Stromal cell of bone marrow (primary cell): ENCODE data around the gene CHST3.

Source experiments
- DNase-seq: peaks from one replicate; pipeline ENCODE4 v3.0.0-alpha.2; 2012; ENCODE audit warnings: low read depth

Gene CHST3

DNA sequence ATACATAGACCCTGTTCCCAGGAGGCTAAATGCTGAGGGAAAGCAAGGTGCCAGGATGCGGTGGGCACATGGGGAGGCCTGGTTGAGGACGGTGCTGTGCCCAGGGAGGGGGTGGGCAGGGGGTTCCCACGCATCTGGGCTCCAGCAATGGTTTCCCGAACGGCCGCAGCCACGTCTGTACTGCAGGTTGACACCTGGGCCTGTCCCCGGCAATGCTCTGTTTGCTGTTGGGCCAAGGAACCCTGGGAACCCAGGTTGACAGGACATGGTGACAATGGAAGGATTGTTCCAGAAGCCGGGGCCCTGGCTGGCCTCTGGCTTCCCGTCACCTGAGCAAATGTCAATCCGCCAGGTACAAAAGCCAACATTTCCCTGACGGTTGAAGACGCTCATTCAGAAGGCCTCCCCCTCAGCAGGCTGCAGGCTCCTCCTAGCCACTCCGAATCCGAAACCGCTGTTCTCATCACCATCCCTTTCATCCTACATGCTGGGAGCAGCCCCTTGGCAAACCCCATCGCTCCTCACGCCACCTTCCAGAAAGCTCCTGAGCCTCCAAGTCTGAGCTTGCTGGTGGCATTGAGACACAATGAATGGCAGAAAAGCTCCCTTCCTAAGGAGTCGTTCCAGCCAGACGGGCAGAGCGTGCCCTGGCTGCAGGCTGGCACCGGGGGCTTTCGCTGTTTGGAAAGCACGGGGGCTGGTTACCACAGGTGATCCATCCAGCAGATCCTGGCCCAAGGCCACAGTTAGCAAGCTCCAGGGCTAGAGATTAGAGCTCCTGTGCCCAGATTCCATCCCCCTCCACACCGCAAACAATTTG, 92.9 kb downstream of the CHST3 start:
- no peak for DNase-seq

DNA sequence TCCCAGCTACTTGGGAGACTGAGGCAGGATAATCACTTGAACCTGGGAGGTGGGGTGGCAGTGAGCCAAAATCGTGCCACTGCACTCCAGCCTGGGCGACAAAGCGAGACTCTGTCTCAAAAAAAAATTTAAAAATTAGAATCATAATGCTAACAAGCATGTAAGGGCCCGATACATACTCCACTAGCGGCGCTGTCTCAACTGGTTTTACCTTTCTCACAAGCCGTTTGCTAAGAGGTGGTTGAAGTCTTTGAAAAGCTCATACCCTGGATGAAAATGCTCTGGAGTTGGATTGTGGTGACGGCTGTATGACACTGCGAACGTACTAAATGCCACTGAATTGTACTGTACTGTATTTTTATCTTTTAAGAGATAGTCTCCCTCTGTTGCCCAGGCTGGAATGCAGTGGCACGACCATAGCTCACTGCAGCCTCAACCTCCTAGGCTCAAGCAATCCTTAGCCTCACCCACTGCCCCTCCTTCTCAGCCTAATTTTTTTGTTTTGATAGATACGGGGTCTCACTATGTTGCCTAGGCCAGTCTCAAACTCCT, 94.2 kb downstream of the CHST3 start:
- DNase-seq: no peak

DNA sequence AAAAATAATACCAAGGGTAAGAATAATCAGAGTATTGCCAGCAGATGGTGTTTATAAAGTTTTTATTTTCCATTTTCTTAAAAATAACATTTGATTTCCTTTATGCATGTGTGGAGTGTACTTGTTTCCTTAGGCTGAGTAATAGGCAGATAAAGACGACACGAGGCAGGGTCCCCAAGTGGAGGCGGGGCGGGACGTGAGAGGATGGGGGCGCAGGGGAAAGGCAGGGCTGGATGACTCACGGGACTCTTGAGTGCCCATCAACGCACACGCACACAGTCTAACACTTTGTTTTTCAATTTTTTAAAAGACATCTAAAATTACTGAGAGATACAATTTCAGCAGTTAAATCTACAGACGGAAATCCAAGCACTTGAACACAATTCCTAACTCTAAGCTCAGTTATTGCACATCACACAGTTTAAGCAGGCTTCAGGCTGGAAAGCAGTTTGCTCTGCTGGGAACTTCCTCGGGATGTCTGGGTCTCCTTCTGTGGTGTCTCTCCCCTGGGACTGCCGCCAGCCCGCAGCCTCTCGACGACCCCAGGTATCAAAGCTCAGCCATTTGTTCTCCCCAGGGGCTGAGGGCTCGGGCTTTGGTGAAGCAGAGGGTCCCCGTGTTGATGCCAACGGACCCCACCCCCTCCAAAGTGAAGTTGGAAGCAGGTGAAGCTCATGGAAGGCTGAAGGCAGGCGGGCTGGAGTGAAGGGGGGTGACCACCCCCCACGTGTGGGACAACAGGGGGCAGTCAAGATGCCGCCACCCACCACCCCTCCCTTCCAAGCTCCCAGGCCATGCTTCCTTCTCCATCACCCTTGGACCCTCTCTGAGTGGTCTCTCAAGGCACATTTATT, 95.0 kb downstream of the CHST3 start:
- DNase-seq: no peak

DNA sequence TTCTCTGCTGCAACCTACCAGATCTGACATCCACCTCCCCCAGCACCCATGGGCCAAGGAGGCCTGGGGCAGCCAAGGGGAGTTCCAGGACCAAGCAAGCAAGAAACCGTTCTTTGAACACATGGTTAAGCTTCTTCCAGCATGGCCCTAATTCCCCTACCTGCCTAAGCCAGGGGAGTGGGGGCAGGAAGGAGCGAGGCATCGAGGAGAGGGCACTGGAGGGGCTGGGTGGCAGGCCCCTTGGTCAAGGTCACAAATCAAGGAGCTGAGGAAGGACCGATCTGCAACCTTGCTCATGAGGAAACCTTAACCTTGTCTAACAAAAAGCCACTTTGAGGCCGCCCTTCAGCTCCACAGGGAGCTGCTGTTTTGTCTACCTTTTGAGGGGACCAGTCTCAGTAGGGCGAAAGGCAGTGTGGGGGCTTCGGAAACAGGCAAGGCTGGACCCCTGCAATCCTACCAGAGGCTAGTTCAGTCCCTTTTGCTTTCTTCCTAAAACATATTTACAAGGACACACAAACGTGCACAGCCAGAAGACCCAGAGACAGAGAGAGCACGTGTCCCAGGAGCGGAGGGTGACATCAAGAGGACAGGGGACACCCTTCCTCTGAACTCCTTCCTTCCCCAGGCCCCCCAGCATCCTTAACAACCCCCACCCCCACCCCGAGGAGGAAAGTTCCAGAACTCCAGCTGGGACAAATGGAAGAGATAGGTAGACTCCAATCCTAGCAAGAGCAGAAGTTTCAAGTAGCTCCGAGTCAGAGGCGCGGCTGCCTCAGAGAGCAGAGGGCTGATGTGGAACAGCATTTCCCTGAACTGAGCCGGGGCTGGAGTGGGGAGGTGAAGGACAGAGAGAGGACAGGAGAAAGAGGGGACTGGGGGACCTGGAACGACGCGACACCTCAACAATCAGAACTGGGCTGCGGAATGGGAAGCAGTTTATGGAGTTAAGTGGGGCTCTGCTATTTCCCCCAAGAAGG, 95.9 kb downstream of the CHST3 start:
- DNase-seq: no peak

DNA sequence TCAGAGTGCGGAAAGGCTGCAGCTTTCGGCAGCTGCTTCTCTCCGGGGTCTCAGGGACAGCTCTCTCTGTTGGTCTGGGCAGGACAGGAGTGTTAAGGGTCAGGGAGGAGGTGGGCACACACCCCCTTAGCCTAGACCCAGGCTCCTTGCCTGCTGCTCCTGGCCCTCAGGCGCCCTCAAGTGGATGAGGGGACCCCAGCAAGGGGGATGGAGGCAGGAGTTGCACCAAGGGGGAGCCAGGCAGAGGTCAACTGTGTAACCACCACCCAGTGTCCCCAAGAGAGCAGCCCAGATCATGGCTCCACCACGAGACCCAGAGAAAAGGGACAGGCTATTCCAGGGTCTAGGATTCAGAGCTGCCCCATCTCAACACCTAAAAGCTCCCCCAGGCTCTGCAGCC, 97.3 kb downstream of the CHST3 start:
- no peak for DNase-seq

DNA sequence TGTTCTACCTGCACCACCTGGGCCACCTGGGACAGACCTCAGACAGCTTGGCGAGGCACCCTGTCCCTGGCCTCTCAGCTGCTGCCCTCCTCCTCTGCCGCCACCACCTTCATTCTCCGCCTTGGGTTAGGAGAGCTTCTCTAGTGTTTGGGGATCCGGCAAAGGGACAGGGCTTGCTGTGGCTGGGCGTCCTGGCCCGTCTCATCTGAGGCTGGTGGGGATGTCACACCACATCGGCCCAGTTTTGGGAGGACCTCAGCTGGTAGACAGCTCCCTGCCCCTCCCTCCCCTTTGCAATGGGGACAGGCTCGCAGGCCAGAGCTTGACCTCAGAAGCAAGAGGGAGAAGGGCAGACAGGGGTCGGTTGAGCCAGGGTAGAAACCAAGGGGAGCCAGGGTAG, 97.7 kb downstream of the CHST3 start:
- no peak for DNase-seq

DNA sequence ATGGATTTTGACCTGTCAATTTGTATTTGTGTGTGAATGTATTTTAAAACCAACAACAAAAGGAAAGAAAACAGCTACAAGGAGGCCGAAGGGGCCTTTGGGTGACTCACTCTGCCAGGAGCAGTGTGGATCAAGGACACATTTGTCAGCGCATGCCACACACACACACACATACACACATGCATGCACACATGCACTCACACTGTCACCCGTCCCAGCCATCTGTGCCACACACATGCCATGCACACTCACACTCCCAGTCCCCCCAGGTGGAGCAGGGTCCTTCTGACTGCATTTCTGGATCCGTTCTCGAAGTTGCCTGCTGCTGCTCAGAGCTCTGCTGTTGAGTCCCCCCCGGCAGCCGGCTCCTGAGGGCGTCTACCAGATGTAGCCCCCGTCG, 98.2 kb downstream of the CHST3 start:
- DNase-seq: no peak
